Osteoblast (primary cell): Measurements from ENCODE around the gene ZMIZ1. TPM values are rescaled to one million over a fixed set of nuclear protein-coding genes. Genes with fewer than 3 reads are reported as not detected.

Experiments
- DNase-seq: peaks from one replicate; pipeline ENCODE4 v3.0.0; 2011; ENCODE audit warnings: low spot score, mixed read lengths; ENCODE audit not compliant: insufficient read length; ENCODE audit errors: missing footprints
- H2AFZ ChIP-seq: 2 replicates; pipeline ENCODE4 v1.6.0; 2011; ENCODE audit warnings: mild to moderate bottlenecking, low read length
- H3K27ac ChIP-seq: 2 replicates; pipeline ENCODE4 v1.5.1; 2011; ENCODE audit warnings: mild to moderate bottlenecking, low read depth, low read length, moderate library complexity
- H3K27me3 ChIP-seq: 2 replicates; pipeline ENCODE4 v1.6.0; 2012; ENCODE audit warnings: mild to moderate bottlenecking, control low read depth, inconsistent platforms, low read length, moderate library complexity; ENCODE audit not compliant: insufficient read depth
- H3K36me3 ChIP-seq: 2 replicates; pipeline ENCODE4 v1.5.1; 2011; ENCODE audit warnings: mild to moderate bottlenecking, low read length, control low read depth, moderate library complexity; ENCODE audit not compliant: insufficient read depth
- H3K4me1 ChIP-seq: 2 replicates; pipeline ENCODE4 v1.5.1; 2011; ENCODE audit warnings: mild to moderate bottlenecking, low read length, control low read depth, moderate library complexity; ENCODE audit not compliant: insufficient read depth
- H3K4me2 ChIP-seq: 2 replicates; pipeline ENCODE4 v1.6.0; 2011; ENCODE audit warnings: mild to moderate bottlenecking, low read length; ENCODE audit not compliant: insufficient read depth
- H3K4me3 ChIP-seq: fragments of 200-600 bp; sonication (generic); 3 replicates; pipeline ENCODE4 v1.5.1; 2012; ENCODE audit warnings: mild to moderate bottlenecking, low read length, inconsistent platforms; ENCODE audit not compliant: insufficient read depth
- H3K79me2 ChIP-seq: 2 replicates; pipeline ENCODE4 v1.6.0; 2012; ENCODE audit warnings: mild to moderate bottlenecking, low read length, control low read depth, inconsistent platforms; ENCODE audit not compliant: insufficient read depth
- H3K9me3 ChIP-seq: 2 replicates; pipeline ENCODE4 v1.5.1; 2011; ENCODE audit warnings: low read depth, low read length, control low read depth
- H4K20me1 ChIP-seq: 2 replicates; pipeline ENCODE4 v1.6.0; 2012; ENCODE audit warnings: mild to moderate bottlenecking, low read length, control low read depth; ENCODE audit not compliant: insufficient read depth
- total RNA-seq: library from RNA; depleted of rRNA; stranded (reverse); fragments of >200 nt; gene quantifications from 2 replicates; pipeline ENCODE4 v1.2.3, GENCODE V29; 2012
- TF ChIP-seq, protein P1 (sequence below): IDR thresholded peaks from 2 replicates; pipeline ENCODE4 v1.5.1; 2011; ENCODE audit warnings: mild to moderate bottlenecking, low read depth, low read length, moderate library complexity; ENCODE audit errors: extremely low read depth

The ZMIZ1 gene
- total RNA-seq, 1 donor = 40.9 TPM

DNA sequence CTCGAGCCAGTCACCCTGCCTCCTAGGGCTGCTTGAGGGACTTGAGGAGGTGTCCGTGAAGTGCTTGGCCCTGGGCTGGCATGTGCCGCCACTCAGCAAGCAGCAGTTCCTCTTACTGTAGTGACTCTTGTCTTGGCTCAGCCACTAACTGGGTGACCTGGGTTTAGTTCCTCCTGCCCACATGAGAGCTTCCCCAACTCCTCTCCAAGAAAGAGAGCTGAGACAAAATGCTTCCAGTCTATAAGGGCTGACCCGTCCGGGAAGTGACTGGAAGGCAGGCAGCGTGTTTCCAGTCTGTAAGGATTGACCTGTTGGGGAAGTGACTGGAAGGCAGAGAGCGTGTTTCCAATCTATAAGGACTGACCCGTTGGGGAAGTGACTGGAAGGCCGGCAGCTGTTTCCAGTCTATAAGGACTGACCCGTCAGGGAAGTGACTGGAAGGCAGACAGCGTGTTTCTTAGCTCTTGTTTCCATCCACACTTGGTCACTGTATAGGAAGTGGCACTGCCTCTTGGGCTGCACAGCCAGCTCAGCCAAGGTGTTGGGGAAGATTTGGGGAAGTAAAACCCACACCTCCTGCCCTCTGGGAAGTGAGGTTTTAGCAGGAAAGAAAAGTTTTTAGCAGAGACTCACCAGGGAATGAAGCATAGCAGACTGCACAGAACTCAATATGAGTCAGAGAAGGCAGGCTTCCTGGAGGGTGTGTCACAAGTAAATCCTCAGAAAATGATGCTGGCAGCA is 225.2 kb downstream of the ZMIZ1 start:
- no peak overlapping the region for H3K4me3 ChIP-seq
- peak; percentile 97 for DNase-seq
- H3K27ac ChIP-seq = peak overlapping the region; percentile 47
- no peaks in the 10 kb centered on the region for H3K27me3 ChIP-seq
- peaks cover 87% of the 10 kb centered on the region for H3K36me3 ChIP-seq
- peaks cover 17% of the 10 kb centered on the region for H3K4me1 ChIP-seq
- H3K79me2 ChIP-seq = peaks cover 19% of the 10 kb centered on the region
- H3K9me3 ChIP-seq = no peaks in the 10 kb centered on the region
- no peak overlapping the region for H3K4me2 ChIP-seq
- peaks cover 48% of the 10 kb centered on the region for H4K20me1 ChIP-seq
- TF ChIP-seq, protein P1, sequence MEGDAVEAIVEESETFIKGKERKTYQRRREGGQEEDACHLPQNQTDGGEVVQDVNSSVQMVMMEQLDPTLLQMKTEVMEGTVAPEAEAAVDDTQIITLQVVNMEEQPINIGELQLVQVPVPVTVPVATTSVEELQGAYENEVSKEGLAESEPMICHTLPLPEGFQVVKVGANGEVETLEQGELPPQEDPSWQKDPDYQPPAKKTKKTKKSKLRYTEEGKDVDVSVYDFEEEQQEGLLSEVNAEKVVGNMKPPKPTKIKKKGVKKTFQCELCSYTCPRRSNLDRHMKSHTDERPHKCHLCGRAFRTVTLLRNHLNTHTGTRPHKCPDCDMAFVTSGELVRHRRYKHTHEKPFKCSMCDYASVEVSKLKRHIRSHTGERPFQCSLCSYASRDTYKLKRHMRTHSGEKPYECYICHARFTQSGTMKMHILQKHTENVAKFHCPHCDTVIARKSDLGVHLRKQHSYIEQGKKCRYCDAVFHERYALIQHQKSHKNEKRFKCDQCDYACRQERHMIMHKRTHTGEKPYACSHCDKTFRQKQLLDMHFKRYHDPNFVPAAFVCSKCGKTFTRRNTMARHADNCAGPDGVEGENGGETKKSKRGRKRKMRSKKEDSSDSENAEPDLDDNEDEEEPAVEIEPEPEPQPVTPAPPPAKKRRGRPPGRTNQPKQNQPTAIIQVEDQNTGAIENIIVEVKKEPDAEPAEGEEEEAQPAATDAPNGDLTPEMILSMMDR = no peak
- no peak overlapping the region for H2AFZ ChIP-seq

GRCh38 chr10:79295563-79295962 is 226.8 kb downstream of the ZMIZ1 start:
- no peaks in the 10 kb centered on the region for H3K27me3 ChIP-seq
- H3K4me3 ChIP-seq = no peak overlapping the region
- no peaks in the 10 kb centered on the region for H3K9me3 ChIP-seq
- H3K36me3 ChIP-seq = peaks cover 81% of the 10 kb centered on the region
- no peak overlapping the region for H2AFZ ChIP-seq
- peaks cover 32% of the 10 kb centered on the region for H3K4me1 ChIP-seq
- no peak for DNase-seq
- H3K27ac ChIP-seq = peak overlapping the region; percentile 30
- TF ChIP-seq, protein P1 = no peak
- no peak overlapping the region for H3K4me2 ChIP-seq
- peaks cover 15% of the 10 kb centered on the region for H3K79me2 ChIP-seq
- peaks cover 42% of the 10 kb centered on the region for H4K20me1 ChIP-seq

GRCh38 chr10:79296431-79296830 is 227.7 kb downstream of the ZMIZ1 start:
- H3K4me3 ChIP-seq = no peak overlapping the region
- H3K4me1 ChIP-seq = peaks cover 32% of the 10 kb centered on the region
- no peak overlapping the region for H2AFZ ChIP-seq
- TF ChIP-seq, protein P1 = no peak
- DNase-seq = no peak
- H3K36me3 ChIP-seq = peaks cover 81% of the 10 kb centered on the region
- H3K27ac ChIP-seq = no peak overlapping the region
- peaks cover 19% of the 10 kb centered on the region for H3K79me2 ChIP-seq
- H4K20me1 ChIP-seq = peaks cover 41% of the 10 kb centered on the region
- no peaks in the 10 kb centered on the region for H3K9me3 ChIP-seq
- no peaks in the 10 kb centered on the region for H3K27me3 ChIP-seq
- H3K4me2 ChIP-seq = no peak overlapping the region

DNA sequence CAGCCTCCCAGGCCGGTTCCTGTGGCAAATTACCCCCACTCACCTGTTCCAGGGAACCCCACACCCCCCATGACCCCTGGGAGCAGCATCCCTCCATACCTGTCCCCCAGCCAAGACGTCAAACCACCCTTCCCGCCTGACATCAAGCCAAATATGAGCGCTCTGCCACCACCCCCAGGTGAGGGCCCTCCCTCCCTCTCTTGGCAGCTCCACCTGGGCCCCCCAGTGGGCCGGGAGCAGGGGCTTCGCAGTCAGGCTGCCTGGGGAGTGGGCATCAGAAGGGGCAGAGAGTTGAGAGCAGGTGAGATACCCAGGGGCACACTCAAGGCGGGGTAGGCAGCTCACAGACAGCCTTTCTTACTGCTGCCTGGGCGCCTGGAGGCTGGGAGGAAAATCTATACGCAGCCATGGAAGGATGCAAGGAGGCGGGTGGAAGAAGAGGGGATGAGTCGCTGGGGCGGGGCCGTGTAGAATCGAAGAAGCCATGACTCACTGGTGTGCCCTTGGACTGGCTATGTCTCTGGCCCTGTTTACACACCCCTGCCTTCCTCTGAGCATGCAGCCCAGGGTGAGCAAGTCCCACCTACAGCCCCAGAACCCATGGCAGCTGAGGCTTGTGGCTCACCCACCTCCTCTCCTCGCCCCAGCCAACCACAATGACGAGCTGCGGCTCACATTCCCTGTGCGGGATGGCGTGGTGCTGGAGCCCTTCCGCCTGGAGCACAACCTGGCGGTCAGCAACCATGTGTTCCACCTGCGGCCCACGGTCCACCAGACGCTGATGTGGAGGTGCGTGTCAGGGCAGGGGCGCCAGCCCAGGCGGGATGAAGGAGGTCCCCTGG is 229.9 kb downstream of the ZMIZ1 start:
- no peaks in the 10 kb centered on the region for H3K27me3 ChIP-seq
- peaks cover 11% of the 10 kb centered on the region for H3K79me2 ChIP-seq
- peak overlapping the region; percentile 38 for H3K4me3 ChIP-seq
- H4K20me1 ChIP-seq = peaks cover 37% of the 10 kb centered on the region
- TF ChIP-seq, protein P1 = no peak
- DNase-seq = peak; percentile 100
- peak overlapping the region; percentile 56 for H3K4me2 ChIP-seq
- H3K9me3 ChIP-seq = no peaks in the 10 kb centered on the region
- H3K4me1 ChIP-seq = peaks cover 31% of the 10 kb centered on the region
- no peak overlapping the region for H2AFZ ChIP-seq
- peak overlapping the region; percentile 98 for H3K27ac ChIP-seq
- peaks cover 77% of the 10 kb centered on the region for H3K36me3 ChIP-seq
